GM10266 (cell line): ENCODE results near the gene FOXK1.
A peak's percentile ranks its signal among the peaks of the same experiment; 100 is the strongest.
"Not testable (repeated sequence)": the region's sequence is repeated elsewhere in the genome, so short reads cannot be mapped to it uniquely, and the experiment has no call there.

Experiments
- DNase-seq: peaks from one replicate; pipeline ENCODE4 v3.0.0; 2012; ENCODE audit errors: extremely low spot score
- TF ChIP-seq, protein P1 (sequence below): IDR thresholded peaks from 2 replicates; pipeline ENCODE4 v1.5.1; 2012; ENCODE audit warnings: mild to moderate bottlenecking, low read depth; ENCODE audit not compliant: control insufficient read depth, insufficient read depth; ENCODE audit errors: missing control alignments

Gene FOXK1

DNA sequence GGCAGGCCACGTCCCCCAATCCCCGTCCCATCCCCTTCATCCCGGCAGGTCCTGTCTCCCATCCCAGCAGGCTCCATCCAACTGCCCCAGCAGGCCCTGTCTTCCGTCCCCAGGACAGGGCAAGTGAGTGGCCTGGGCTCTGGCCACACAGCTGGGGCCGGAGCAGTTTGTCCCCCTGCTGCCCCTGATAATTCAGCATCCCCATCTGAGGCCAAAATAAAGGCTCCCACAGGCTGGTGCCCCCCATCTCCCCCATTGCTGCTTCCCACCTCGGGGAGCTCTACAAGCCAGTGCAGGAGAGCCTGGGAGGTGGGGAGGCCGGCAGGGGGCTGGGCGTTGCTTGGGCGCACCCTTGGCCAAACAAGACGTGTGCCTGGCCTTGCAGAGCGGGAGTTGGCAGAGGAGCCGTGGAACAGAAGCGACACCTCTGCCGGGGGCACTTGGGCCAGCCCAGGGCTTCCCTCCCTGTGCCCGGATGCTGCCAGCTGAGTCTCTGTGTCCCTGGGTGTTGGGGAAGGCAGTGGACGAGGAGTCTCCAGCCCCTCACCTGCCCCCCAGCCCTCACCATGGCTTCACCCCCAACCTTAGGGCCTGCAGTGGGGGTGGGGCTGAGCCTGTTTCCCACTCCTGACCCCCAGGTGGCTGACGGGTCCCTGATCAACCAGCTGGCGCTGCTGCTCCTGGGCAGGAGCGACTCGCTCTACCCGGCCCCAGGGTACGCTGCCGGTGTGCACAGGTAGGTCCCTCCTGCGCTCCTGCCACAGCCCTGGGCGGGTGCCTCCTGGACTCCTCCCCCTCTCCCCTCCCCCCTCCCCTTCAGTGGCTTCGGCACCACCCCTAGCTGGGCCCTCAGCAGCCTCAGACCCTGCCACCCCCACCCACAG is 107.3 kb downstream of the FOXK1 start:
- TF ChIP-seq, protein P1, sequence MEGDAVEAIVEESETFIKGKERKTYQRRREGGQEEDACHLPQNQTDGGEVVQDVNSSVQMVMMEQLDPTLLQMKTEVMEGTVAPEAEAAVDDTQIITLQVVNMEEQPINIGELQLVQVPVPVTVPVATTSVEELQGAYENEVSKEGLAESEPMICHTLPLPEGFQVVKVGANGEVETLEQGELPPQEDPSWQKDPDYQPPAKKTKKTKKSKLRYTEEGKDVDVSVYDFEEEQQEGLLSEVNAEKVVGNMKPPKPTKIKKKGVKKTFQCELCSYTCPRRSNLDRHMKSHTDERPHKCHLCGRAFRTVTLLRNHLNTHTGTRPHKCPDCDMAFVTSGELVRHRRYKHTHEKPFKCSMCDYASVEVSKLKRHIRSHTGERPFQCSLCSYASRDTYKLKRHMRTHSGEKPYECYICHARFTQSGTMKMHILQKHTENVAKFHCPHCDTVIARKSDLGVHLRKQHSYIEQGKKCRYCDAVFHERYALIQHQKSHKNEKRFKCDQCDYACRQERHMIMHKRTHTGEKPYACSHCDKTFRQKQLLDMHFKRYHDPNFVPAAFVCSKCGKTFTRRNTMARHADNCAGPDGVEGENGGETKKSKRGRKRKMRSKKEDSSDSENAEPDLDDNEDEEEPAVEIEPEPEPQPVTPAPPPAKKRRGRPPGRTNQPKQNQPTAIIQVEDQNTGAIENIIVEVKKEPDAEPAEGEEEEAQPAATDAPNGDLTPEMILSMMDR = no peak
- DNase-seq = no peak

DNA sequence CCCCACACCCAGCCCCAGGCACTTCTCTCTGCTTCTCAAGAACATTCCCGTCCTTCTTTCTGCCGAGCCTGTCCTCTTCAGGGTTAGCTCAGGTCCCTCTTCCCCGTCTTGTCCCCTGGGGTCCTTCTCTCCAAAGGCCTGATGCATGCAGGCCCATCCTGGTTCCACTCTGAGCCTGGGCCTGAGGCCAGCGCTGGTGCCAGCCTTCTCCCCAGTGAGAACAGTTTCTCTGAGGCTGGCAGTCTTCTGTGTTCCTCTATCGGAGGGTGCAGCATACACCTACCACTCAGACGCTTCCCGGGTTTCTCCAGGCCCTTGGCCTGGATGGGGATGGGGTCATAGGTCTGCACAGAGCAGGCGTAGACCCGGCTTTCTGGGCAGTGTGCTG is 108.0 kb downstream of the FOXK1 start:
- no peak for DNase-seq
- TF ChIP-seq, protein P1 = no peak

DNA sequence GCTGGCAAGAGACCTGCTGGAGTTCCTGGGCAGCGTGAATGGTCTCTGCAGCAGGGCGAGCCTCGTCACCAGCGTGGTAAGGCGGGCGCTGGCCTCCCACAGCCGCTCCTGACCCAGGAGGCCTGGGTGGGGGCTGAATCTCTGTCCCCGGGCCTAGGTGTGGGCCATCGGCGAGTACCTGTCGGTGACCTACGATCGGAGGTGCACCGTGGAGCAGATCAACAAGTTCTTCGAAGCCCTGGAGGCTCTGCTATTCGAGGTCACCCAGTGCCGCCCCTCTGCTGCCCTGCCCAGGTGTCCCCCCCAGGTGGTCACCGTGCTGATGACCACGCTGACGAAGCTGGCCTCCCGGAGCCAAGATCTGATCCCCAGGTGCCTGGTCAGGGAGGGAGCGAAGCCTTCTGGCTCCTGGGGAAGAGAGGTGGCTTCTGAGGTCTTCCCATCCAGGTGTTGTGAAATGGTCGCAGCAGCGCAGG is 108.5 kb downstream of the FOXK1 start:
- TF ChIP-seq, protein P1 = no peak
- DNase-seq = no peak

DNA sequence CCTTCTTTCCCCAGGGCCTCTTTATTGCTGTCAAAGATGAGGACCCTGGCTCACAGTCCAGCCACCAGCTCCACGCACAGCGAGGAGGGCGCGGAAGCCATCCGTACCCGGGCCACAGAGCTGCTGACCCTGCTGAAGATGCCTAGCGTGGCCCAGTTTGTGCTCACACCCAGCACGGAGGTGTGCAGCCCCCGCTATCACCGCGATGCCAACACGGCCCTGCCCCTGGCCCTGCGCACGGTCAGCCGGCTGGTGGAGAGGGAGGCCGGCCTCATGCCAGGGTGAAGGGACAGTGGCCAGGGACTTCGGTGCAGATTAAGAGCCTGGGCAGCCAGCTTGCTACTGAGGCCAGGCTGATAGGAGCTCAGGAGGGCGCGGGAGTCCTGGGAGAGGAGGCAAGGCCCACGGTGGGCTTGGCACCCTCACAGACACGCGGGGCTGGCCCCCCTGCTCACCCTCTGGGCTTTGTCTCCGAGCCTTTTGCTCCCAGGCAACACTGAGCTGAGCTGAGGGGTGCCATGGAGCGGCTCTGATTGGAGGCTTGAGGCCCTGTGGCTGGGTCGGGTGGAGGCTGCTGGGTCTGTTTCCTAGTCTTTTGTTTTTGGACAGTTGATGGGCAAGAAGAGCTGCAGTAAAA is 109.1 kb downstream of the FOXK1 start:
- no peak for DNase-seq
- TF ChIP-seq, protein P1 = no peak

DNA sequence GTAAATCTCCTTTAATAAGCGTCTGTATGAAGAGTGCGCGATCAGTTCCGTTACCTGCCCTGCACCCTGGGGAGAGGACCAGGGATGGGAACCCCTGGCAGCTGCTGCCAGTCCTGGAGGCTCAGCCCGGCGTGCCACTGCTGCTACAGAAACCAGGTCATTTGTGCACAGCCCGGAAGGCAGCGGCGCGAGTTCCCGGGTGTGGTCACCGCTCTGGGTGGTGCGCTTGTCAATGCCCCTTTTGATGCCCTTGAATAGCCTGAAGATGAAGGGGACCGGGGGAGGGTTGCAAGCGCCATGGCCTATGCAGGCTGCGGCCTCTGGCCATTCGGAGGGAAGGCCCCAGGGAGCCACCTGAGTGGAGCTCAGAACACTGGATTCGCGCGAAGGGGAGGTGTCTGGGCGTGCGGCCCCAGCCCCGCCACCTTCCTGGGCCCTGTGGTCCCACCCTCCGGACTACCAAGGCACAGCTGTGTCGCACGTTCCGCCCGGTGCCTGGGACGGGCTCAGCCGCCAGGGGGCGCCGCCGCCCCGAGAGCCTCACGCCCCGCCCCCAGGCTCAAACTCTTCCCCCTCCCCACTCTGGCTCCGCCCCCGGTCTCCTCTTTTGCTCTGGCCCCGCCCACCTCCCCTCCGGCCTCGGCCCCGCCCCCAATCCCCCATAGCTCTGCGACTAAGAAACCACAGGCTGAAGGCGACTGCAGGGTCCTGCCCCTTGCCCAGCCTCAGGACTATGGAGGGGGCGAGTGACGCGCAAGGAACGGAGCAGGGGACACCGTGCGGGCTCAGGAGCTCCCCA is 109.8 kb downstream of the FOXK1 start:
- TF ChIP-seq, protein P1 = peak; percentile 74
- peak; percentile 96 for DNase-seq

DNA sequence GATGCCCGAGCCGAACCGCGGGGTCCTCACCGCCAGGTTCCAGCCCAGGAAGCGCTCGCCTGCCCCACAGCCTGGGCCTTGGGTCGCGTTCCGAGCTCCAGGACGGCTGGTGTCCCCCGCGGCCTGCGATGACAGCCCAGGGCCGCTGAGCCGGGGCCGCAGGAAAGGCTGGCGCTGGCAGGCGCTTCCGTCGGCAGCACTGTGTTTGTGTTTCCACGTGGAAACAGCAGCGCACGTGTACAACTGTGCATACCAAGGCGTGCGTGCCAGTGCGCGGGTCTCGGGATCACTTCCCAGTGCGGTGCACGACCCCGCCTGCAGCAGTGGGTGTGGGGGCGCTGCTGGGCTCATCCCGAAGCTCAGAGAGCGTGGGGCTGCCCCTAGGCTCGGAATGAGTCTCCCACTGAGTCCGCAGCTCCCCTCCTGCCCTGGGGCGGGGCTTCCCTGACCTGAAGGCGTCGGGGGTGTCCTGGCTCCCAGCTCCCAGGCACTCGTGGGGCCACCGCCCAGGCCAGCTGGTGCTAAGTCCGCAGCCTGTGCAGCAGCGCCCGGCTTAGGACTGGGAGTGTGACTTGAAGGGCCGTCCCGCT is 110.5 kb downstream of the FOXK1 start:
- TF ChIP-seq, protein P1 = no peak
- DNase-seq = no peak

DNA sequence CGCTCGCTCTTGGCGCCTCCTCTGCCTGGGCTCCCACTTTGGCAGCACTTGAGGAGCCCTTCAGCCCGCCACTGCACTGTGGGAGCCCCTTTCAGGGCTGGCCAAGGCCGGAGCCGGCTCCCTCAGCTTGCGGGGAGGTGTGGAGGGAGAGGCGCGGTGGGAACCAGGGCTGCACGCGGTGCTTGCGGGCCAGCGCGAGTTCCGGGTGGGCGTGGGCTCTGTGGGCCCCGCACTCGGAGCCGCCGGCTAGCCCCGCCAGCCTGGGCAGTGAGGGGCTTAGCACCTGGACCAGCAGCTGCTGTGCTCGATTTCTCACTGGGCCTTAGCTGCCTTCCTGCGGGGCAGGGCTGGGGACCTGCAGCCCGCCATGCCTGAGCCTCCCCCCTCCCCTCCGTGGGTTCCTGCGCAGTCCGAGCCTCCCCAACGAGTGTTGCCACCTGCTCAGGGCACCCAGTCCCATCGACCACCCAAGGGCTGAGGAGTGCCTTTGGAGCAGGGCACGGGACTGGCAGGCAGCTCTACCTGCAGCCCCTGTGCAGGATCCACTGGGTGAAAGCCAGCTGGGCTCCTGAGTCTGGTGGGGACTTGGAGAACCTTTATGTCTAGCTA is 111.4 kb downstream of the FOXK1 start:
- DNase-seq = not testable (repeated sequence)

DNA sequence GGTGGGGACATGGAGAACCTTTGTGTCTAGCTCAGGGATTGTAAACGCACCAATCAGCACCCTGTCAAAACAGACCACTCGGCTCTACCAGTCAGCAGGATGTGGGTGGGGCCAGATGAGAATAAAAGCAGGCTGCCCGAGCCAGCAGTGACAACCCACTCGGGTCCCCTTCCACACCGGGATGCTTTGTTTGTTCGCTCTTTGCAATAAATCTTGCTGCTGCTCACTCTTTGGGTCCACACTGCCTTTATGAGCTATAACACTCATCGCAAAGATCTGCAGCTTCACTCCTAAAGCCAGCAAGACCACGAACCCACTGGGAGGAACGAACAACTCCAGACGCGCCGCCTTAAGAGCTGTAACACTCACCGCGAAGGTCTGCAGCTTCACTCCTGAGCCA is 112.1 kb downstream of the FOXK1 start:
- DNase-seq = not testable (repeated sequence)
